Right lobe of liver (tissue), 6 donors: ENCODE measurements around the gene AK9. TPM values are rescaled to one million over a fixed set of nuclear protein-coding genes. Genes with fewer than 3 reads are reported as not detected.

Experiments
- ATAC-seq, 4 donors: fragments of 200-7000 bp; cut with Tn5 transposase; one replicate each; pipeline ENCODE4 v1.9.1; 2020; ENCODE audit warnings: mild to moderate bottlenecking in 4 of 4, moderate library complexity in 4 of 4
- DNase-seq, 3 donors: peaks; one replicate each; pipeline ENCODE4 v3.0.0-alpha.2; 2020
- H3K27ac ChIP-seq, 3 donors: fragments of 200-600 bp; one replicate each; pipeline ENCODE4 v1.8.0; 2022
- H3K27me3 ChIP-seq, 2 donors: fragments of 200-600 bp; one replicate each; pipeline ENCODE4 v1.8.0; 2022
- H3K36me3 ChIP-seq, 4 donors: fragments of 200-600 bp; sonication (generic) in 1 of 4; one replicate each; pipeline versions ENCODE4 v1.5.1 to v1.8.0; 2017 to 2022; ENCODE audit warnings: control low read depth in 1 of 4
- H3K4me1 ChIP-seq, 4 donors: fragments of 200-600 bp; sonication (generic) in 1 of 4; one replicate each; pipeline versions ENCODE4 v1.5.1 to v1.8.0; 2017 to 2022; ENCODE audit warnings: control low read depth in 1 of 4
- H3K4me3 ChIP-seq, 3 donors: fragments of 200-600 bp; one replicate each; pipeline ENCODE4 v1.8.0; 2022
- H3K9me3 ChIP-seq, 4 donors: fragments of 200-600 bp; sonication (generic) in 1 of 4; one replicate each; pipeline versions ENCODE4 v1.5.1 to v1.8.0; 2017 to 2022; ENCODE audit warnings: control low read depth in 1 of 4
- POLR2A ChIP-seq: fragments of 450-650 bp; IDR thresholded peaks from one replicate; pipeline ENCODE4 v1.6.1; 2017; ENCODE audit warnings: antibody characterized with exemption, mild to moderate bottlenecking
- WGBS: methylation state at CpG from one replicate; pipeline ENCODE4 v1.1.6; 2018; ENCODE audit warnings: low coverage, low lambda C conversion rate; ENCODE audit not compliant: insufficient coverage; ENCODE audit errors: missing lambda C conversion rate; 5-methylcytosine and 5-hydroxymethylcytosine counted together
- intact Hi-C, 2 donors: fragments of 100-400 bp; cut with DNase I; formaldehyde crosslinking; loops; one replicate each; pipeline versions ENCODE4 v1.11.2 to v1.14.1; 2022
- total RNA-seq, 6 experiments: library from RNA; depleted of rRNA in 2 of 6; stranded (reverse); fragments of >200 nt in 2 of 6; fragmentation: NEBNext Ultra II Directional in 3 of 6; extraction: Animal tissue kit (Norgen Biotek cat#: 25700) in 3 of 6; gene quantifications; one replicate each; pipeline versions ENCODE4 v1.1.0 to v1.2.4, GENCODE V29; 2016 to 2023
- TF ChIP-seq, protein P1 (sequence below), 4 donors: fragments of 200-600 bp in 3 of 4; fragments of 450-650 bp in 1 of 4; IDR thresholded peaks; one replicate each; pipeline versions ENCODE4 v1.5.1 to v1.8.0; 2016 to 2022; ENCODE audit warnings: antibody characterized with exemption in 4 of 4, mild to moderate bottlenecking in 2 of 4
- donor health status: DM: no; HTN: yes; CAD: no.
- donor health status: DM: no; HTN: no; CAD: no.
- donor health status: DM: no; HTN: no; CAD: no.
- donor health status: DM: no; HTN: yes; CAD: no.
- donor health status: DM: no; HTN: yes; CAD: no.

Gene AK9
- total RNA-seq, 6 experiments from 2014 or later: 1.5 to 3.9 (median 2.5) TPM

DNA sequence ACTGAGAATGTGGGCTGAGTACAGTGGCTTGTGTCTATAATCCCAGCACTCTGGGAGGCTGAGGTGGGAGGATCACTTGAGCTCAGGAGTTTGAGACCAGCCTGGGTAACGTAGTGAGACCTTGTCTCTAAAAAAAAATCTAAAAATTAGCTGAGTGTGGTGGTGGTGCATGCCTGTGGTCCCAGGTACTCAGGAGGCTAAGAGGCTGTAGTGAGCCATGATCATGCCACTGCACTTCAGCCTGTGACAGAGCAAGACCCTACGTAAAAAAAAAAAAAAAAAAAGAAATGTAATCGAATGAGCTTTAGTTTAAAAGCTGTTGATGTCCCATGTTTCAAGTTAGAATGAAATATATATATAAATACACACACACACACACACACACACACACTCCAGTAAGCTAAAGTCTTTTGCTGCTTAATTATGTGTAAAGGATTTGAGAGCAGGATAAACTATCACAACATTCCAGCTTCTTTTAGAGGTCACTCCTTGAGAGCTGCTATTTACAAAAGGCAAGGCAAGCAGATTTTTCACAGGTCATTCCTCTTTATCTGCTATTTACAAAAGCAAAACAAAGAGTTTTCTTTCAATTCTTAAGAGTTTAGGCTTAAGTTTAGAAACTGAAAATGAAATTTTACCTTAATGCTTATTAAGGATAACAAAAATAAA lies 230.7 kb downstream of the AK9 start:
- no peak overlapping the region for H3K4me3 ChIP-seq
- H3K27ac ChIP-seq: no peak overlapping the region
- ATAC-seq: no peak
- peak in 1 of 3 donors; percentile 8 for DNase-seq
- H3K36me3 ChIP-seq: peaks cover 0 to 10% (median 2%) of the 10 kb centered on the region in 4 donors
- WGBS: 88% methylated on average over 2 of the region's 3 CpGs
- peaks cover 0 to 12% (median 3%) of the 10 kb centered on the region in 4 donors for H3K4me1 ChIP-seq
- no peak for TF ChIP-seq POLR2A
- TF ChIP-seq, protein P1, sequence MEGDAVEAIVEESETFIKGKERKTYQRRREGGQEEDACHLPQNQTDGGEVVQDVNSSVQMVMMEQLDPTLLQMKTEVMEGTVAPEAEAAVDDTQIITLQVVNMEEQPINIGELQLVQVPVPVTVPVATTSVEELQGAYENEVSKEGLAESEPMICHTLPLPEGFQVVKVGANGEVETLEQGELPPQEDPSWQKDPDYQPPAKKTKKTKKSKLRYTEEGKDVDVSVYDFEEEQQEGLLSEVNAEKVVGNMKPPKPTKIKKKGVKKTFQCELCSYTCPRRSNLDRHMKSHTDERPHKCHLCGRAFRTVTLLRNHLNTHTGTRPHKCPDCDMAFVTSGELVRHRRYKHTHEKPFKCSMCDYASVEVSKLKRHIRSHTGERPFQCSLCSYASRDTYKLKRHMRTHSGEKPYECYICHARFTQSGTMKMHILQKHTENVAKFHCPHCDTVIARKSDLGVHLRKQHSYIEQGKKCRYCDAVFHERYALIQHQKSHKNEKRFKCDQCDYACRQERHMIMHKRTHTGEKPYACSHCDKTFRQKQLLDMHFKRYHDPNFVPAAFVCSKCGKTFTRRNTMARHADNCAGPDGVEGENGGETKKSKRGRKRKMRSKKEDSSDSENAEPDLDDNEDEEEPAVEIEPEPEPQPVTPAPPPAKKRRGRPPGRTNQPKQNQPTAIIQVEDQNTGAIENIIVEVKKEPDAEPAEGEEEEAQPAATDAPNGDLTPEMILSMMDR (IDR thresholded peaks at IDR 0.05): no peak
- H3K27me3 ChIP-seq: peaks cover 0 to 4% of the 10 kb centered on the region in 2 donors
- intact Hi-C loops: no loop called here
- H3K9me3 ChIP-seq: no peaks in the 10 kb centered on the region

DNA sequence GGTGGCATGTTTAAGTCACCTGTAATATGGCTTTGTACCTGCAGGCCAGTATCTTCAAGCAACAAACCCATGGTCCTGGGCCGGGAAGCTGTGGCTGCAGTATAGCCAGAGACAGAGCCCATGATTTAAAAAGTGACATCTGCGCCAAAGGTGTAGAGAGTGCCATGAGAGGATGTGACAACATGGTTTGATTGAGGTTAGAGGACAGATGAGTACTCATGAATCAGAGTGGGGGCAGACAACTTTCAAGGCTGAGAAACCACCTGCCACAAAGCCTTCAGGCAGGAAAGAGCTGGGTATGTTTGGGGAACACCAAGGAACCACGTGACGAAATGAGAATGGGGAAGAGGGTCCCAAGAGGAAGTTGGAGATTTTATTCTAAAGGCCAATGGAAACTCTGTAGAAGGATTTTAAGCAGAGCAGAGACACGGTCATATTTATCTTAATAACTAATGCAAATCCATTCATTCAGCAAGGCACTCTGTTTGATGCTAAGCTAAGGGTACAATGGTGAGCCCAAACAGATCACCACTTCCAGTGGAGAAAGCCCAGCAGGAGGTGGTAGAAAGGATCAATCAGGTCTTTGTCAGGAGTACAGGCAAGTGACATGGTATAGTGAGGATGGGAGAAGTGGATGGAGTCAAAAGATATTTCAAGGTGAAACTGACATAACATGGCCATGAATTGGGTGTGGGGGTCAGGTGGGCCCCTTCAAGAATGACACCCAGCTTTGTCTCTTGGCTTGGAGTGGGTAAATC lies 232.0 kb downstream of the AK9 start:
- Histone ChIP-seq H3K4me3 (no peak overlapping the region), H3K9me3 (no peaks in the 10 kb centered on the region), H3K27me3 (peaks cover 0 to 4% of the 10 kb centered on the region in 2 donors), H3K36me3 (no peaks in the 10 kb centered on the region), H3K27ac (no peak overlapping the region), H3K4me1 (peaks cover 0 to 12% (median 3%) of the 10 kb centered on the region in 4 donors)
- intact Hi-C loops: no loop called here
- TF ChIP-seq, protein P1 (IDR thresholded peaks at IDR 0.05): no peak
- TF ChIP-seq POLR2A: no peak
- no peak for DNase-seq
- 44% methylated on average over 5 of the region's 5 CpGs for WGBS
- ATAC-seq: peak in 2 of 4 donors; percentile 5 to 12

DNA sequence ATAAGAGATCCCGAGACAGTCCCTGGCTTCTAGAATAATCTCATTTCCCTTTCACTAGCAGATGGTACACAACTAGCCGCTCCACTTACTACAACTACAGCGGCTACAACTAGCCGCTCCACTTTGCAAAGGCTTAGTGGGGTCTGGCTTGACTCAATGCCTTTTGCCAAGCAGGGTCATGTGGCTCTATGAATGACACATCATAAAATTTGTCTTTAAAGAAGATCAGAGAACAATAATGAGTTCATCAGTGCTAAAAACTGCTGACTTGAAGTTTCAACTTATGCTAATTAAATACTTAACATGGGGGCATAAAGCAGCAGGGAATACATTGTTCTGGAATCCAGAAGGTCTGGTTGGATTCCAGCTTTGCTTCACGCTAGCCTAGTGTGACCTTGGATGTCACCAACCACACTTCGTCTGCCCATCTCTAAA lies 233.4 kb downstream of the AK9 start:
- intact Hi-C loops: no loop called here
- WGBS: 92% methylated on average over 6 of the region's 6 CpGs
- no peaks in the 10 kb centered on the region for H3K36me3 ChIP-seq
- H3K4me3 ChIP-seq: no peak overlapping the region
- H3K9me3 ChIP-seq: no peaks in the 10 kb centered on the region
- DNase-seq (no peak), ATAC-seq (no peak)
- TF ChIP-seq, protein P1 (IDR thresholded peaks at IDR 0.05): no peak
- H3K27me3 ChIP-seq: peaks cover 0 to 4% of the 10 kb centered on the region in 2 donors
- H3K4me1 ChIP-seq: peaks cover 0 to 12% (median 3%) of the 10 kb centered on the region in 4 donors
- H3K27ac ChIP-seq: no peak overlapping the region

DNA sequence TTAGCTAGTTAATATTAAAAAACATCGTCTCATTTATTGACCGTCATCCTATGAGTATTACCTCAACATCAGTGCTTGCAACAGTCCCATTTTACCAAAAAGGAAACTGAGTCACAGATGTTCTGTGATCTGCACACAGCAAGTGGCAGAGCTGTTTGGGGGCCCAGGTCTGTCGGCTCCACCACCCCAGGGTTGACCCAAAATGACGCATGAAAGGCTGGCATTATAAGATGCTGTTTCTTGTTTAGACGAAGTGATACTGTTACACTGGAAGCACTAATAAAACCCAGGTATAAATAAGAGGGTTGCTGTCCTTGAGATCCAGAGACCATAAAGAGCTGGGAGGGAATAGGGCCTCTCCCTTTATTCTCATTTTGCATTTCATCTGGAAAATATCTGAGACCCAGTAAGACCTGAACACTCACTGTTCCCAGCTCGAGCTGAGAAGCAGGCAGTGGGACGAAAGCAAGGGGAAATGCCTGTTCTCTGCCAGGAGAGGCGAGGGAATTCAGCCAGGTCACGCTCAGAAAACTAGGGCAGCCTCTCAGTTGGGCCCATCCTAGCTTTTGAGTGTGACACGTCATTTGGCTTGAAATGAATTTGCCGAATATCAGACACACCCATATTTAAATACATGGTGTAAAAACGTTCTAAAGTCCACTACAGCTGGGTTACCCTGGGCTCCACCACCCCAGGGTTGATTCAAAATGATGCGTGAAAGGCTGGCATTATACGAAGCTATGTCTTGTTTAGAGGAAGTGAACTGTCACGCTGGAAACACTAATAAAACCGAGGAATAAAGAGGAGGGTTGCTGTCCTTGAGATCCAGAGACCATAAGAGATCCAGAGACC lies 234.1 kb downstream of the AK9 start:
- H3K27ac ChIP-seq: no peak overlapping the region
- TF ChIP-seq POLR2A: no peak
- TF ChIP-seq, protein P1 (IDR thresholded peaks at IDR 0.05): no peak
- H3K9me3 ChIP-seq: no peaks in the 10 kb centered on the region
- peak in 2 of 4 donors; percentile 58 to 62 for ATAC-seq
- DNase-seq: peak in 1 of 3 donors; percentile 81
- intact Hi-C loops: no loop called here
- H3K27me3 ChIP-seq: peaks cover 0 to 4% of the 10 kb centered on the region in 2 donors
- WGBS: 45% methylated on average over 15 of the region's 16 CpGs
- no peaks in the 10 kb centered on the region for H3K36me3 ChIP-seq
- peaks cover 0 to 12% (median 3%) of the 10 kb centered on the region in 4 donors for H3K4me1 ChIP-seq
- H3K4me3 ChIP-seq: no peak overlapping the region
